ENCODE data around the gene FAM174C.
A peak's percentile ranks its signal among the peaks of the same experiment; 100 is the strongest.

The FAM174C gene

DNA sequence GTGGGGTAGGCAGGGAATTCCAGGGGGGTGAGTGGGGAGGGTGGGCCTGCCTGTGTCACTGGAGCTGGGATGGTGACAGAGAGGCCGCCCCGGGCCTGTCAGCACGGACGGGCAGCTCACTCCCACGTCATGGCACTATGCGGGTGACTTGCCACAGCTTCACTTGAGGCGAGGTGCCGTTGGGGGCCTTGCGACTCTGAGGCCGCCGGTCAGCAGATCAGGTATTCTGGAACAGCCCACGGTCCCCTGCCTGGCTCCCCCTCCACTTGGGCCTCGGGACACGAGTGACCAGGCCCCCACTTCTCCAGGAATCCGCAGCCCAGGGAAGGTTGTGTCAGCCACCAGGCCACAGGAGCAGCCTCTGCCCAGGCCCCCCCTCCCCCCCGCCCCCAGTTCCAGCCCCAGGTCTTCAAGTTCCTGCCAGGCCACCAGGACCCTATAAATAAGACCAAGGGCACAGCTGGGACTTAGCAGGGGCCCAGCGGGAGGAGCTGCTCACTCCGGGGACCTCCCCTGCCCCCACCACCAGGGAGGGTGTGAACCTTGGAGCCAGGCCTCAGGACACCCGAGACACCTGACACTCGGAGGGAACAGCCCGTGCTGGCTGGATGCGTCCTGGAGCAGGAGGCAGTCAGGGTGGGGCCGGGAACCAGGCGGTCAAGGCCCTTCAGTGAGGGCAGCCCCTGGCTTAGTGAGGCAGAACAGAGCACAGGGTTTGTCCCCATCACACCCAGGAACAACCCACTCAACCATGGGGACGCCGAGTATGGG, 29.7 kb upstream of the FAM174C start:
- TF ChIP-seq ZFX (IDR thresholded peaks at IDR 0.05; ENCODE audit: borderline replicate concordance) = no peak
- H3K27ac ChIP-seq = peak overlapping the region; percentile 99

DNA sequence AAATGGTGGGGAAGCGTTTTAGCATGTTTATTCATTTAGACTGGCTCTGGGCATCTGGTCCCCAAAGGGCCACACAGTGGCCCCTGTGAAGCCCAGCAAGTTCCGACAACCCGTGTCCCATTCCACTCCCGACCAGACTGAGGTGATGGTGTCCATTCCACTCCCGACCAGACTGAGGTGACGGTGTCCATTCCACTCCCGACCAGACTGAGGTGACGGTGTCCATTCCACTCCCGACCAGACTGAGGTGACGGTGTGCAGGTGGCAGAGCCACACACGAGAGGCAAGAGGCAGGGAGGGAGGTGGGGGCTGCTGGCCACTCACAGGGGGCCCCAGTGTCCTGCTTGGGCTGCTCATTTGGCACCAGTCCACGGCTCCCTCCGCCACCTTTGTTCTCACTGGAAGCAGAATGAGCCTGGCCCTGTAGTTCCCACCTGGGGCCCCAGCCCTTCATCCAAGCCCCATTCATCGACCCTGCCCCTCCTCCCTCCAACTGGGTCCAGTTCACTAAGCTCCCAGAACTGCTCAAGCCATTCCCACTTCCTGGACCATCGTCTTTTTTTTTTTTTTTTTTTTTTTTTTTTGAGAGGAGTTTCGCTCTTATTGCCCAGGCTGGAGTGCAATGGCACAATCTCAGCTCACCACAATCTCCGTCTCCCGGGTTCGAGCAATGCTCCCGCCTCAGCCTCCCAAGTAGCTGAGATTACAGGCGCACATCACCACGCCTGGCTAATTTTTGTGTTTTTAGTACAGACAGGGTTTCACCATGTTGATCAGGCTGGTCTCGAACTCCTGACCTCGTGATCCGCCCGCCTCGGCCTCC, 28.9 kb upstream of the FAM174C start:
- TF ChIP-seq, protein P1, sequence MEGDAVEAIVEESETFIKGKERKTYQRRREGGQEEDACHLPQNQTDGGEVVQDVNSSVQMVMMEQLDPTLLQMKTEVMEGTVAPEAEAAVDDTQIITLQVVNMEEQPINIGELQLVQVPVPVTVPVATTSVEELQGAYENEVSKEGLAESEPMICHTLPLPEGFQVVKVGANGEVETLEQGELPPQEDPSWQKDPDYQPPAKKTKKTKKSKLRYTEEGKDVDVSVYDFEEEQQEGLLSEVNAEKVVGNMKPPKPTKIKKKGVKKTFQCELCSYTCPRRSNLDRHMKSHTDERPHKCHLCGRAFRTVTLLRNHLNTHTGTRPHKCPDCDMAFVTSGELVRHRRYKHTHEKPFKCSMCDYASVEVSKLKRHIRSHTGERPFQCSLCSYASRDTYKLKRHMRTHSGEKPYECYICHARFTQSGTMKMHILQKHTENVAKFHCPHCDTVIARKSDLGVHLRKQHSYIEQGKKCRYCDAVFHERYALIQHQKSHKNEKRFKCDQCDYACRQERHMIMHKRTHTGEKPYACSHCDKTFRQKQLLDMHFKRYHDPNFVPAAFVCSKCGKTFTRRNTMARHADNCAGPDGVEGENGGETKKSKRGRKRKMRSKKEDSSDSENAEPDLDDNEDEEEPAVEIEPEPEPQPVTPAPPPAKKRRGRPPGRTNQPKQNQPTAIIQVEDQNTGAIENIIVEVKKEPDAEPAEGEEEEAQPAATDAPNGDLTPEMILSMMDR (IDR thresholded peaks at IDR 0.05) = peak; percentile 24; the same call in 1 of the 2 replicates
- peak overlapping the region; percentile 99 for H3K27ac ChIP-seq

DNA sequence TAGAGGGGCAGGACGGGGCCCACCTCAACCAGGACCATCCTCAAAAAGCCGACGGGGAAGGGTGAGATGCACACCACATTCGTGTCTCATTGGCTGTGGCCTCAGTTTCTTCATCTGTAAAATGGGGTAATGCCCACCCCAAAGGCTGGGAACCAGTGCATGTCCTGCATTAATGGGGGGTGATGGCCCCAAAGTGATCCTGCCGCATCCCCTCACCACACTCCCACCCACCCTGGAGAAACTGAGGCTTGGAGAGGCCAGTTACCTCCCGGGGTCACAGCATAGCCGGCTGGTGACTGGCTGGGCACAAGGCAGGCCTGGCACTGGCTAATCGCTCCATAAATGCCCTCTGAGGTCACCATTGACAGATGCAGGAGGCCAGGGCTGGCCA, 27.6 kb upstream of the FAM174C start:
- H3K27ac ChIP-seq = peak overlapping the region; percentile 99
- no peak for TF ChIP-seq ZFX (IDR thresholded peaks at IDR 0.05; ENCODE audit: borderline replicate concordance)
- TF ChIP-seq, protein P1 (IDR thresholded peaks at IDR 0.05) = no peak

DNA sequence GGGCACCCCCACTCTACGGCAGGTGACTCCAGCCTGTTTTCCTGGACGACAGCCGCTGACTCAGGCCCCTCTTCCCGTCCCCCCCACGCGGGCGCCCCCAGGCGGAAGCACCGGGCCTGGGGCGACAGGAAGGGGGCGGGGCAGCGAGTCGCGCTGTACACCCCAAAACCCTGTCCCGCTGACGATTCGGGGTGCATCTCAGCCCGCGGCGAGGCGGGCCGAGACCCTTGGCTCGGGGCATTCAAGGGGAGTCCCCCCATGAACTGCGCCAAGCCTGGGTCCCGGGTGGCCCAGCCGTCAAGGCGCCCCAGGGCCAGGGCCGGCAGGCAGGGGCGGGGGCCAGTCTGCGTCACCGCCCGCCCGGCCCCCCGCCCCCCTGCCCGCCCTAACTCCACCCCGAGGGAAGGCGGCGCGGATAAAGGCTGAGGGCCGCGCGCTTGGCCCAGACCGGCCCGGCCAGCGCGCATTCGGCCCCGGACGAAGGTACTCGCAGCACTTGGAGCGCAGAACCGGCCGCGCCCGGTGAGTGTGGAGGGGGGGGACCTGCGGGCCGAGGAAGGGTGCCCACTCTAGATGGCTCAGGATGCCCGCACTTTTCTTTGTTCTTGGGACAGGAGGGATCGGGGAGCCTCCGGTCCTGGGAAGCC, 27.1 kb upstream of the FAM174C start, which contains the start of gene MIDN:
MIDN (plus strand) TSS at position 445 of the 647 bp plus-strand sequence. CDS start 1,714 bp downstream, outside the sequence.
- no peak for TF ChIP-seq ZFX (IDR thresholded peaks at IDR 0.05; ENCODE audit: borderline replicate concordance)
- TF ChIP-seq, protein P1 (IDR thresholded peaks at IDR 0.05) = no peak
- H3K27ac ChIP-seq = peak within 1 kb of the TSS; percentile 99

DNA sequence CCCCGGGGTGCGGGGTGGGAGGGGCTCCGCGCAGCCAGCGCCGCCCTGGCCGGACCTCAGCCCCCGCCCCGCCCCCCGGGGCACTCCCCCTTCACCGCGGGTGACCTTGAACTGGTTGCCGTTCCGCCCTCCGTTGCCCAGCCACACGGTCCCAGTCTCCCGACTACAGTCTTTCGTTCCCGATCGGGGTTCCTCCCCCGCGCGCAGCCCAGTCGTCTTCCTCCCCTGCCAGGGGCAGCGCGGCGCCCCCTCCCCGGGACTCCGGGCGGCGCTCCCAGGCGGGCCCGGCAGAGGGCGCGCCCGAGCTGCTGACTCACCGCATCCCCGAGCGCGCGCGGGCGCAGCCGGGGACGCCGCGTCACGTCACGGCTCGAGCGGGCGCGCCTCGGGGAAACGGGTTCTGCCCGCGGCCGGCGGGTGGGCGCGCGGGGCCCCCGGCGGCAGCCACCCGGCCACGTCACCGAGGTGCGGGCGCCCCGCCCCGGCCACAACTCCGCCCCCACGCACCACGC, 26.5 kb upstream of the FAM174C start:
- TF ChIP-seq, protein P1 (IDR thresholded peaks at IDR 0.05) = peak; percentile 95
- no peak for TF ChIP-seq ZFX (IDR thresholded peaks at IDR 0.05; ENCODE audit: borderline replicate concordance)
- H3K27ac ChIP-seq = peak overlapping the region; percentile 99

DNA sequence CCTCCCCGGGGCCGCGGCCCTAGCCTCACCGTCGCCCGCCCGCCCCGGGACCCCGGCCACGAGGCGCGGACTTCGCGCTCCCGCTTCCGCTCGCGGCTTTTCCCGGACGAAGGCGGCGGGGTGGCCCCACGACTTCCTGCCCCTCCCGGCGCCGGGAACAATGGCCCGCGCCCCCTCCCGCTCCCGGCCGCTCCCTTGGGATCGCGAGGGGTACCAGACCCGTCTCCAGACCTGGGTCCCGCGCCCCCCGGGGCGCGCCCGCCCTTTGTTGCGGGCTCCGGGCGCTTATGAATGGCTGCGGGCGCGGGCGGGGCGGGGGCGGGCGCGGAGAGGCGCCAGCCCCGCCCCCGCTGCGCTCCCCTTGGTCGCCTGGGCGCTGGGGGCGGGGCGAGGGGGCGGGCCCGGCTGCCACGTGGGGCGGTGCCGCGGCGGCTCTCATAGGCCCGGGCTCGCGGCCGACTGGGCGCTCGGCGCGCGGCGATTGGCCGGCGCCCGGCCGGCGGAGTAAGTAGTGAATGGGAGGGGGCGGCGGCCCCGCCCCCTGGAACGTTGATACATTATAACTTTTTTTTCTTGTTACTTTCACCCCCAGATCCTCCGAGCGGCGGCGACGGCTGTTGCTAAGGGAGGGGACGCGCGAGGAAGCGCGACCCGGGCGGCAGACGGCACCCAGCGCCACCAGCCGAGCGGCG, 25.9 kb upstream of the FAM174C start:
- H3K27ac ChIP-seq = peak overlapping the region; percentile 99
- TF ChIP-seq, protein P1 (IDR thresholded peaks at IDR 0.05) = no peak
- no peak for TF ChIP-seq ZFX (IDR thresholded peaks at IDR 0.05; ENCODE audit: borderline replicate concordance)

DNA sequence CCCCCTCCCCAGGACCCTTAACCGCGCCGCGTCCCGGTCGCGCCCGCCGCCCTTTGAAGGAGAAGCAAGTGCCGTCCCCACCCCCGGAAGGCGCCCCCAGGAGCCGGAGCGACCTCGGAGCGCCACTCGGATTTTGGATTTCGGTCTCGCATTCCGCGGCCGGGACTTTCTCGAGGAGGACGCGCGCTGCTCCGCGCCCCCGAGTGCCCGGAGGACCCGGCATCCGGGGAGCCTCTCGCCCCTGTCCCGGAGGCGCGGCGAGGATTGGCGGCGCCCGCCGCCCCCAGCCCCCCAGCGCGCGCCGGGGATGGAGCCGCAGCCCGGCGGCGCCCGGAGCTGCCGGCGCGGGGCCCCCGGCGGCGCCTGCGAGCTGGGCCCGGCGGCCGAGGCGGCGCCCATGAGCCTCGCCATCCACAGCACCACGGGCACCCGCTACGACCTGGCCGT, 25.3 kb upstream of the FAM174C start:
- TF ChIP-seq, protein P1 (IDR thresholded peaks at IDR 0.05) = no peak
- TF ChIP-seq ZFX (IDR thresholded peaks at IDR 0.05; ENCODE audit: borderline replicate concordance) = no peak
- peak overlapping the region; percentile 99 for H3K27ac ChIP-seq
